Kidney epithelial cell (primary cell): ENCODE measurements around the gene ALDOA. TPM values are rescaled to one million over a fixed set of nuclear protein-coding genes. Genes with fewer than 3 reads are reported as not detected.

Experiments used
- DNase-seq: peaks from one replicate; pipeline ENCODE4 v3.0.0-alpha.2; 2010; ENCODE audit warnings: low read depth
- H3K27me3 ChIP-seq: 2 replicates; pipeline ENCODE4 v1.6.0; 2011; ENCODE audit warnings: low read length; ENCODE audit not compliant: control insufficient read depth, insufficient read depth
- H3K36me3 ChIP-seq: 2 replicates; pipeline ENCODE4 v1.5.1; 2011; ENCODE audit warnings: low read length; ENCODE audit not compliant: control insufficient read depth, insufficient read depth
- H3K4me3 ChIP-seq: 2 replicates; pipeline ENCODE4 v1.5.1; 2011; ENCODE audit warnings: low read depth, mild to moderate bottlenecking, control low read depth, low read length
- total RNA-seq: library from RNA; depleted of rRNA; stranded (reverse); fragments of >200 nt; gene quantifications from 2 replicates; pipeline ENCODE4 v1.2.3, GENCODE V29; 2015
- TF ChIP-seq, protein P1 (sequence below): IDR thresholded peaks from 2 replicates; pipeline ENCODE4 v1.5.1; 2011; ENCODE audit warnings: mild to moderate bottlenecking, moderate library complexity, low read length, control low read depth, inconsistent platforms; ENCODE audit not compliant: insufficient read depth, poor library complexity, severe bottlenecking

The ALDOA gene
- total RNA-seq, 1 donor from 2014 or later, result 826 TPM

DNA sequence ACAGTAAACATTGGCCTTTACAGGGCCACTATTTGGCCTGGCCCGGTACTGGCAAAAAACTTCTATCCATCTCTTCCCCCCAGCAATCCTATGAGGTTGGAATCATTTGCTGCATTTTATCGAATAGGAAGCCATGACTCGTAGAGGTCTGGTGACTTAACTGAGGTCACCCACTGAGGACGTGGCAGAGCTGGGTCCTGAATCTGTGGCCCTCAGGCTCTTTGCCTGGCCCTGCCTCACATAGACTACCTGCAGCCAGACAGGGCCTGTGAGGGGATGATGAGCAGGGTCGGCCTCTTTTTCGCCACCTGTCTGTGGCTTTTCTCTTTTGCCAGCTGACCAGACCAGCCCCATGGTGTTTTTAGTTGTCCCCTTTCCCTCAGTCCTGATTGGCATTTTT, 12.1 kb downstream of the ALDOA start:
- Histone ChIP-seq H3K4me3 (no peak overlapping the region), H3K27me3 (no peaks in the 10 kb centered on the region), H3K36me3 (peaks cover 7% of the 10 kb centered on the region)
- no peak for DNase-seq
- TF ChIP-seq, protein P1, sequence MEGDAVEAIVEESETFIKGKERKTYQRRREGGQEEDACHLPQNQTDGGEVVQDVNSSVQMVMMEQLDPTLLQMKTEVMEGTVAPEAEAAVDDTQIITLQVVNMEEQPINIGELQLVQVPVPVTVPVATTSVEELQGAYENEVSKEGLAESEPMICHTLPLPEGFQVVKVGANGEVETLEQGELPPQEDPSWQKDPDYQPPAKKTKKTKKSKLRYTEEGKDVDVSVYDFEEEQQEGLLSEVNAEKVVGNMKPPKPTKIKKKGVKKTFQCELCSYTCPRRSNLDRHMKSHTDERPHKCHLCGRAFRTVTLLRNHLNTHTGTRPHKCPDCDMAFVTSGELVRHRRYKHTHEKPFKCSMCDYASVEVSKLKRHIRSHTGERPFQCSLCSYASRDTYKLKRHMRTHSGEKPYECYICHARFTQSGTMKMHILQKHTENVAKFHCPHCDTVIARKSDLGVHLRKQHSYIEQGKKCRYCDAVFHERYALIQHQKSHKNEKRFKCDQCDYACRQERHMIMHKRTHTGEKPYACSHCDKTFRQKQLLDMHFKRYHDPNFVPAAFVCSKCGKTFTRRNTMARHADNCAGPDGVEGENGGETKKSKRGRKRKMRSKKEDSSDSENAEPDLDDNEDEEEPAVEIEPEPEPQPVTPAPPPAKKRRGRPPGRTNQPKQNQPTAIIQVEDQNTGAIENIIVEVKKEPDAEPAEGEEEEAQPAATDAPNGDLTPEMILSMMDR, result no peak

GRCh38 chr16:30078744-30079143, 13.2 kb downstream of the ALDOA start:
- H3K27me3 ChIP-seq, result no peaks in the 10 kb centered on the region
- no peak for DNase-seq
- TF ChIP-seq, protein P1, result no peak
- H3K4me3 ChIP-seq, result no peak overlapping the region
- peaks cover 7% of the 10 kb centered on the region for H3K36me3 ChIP-seq

DNA sequence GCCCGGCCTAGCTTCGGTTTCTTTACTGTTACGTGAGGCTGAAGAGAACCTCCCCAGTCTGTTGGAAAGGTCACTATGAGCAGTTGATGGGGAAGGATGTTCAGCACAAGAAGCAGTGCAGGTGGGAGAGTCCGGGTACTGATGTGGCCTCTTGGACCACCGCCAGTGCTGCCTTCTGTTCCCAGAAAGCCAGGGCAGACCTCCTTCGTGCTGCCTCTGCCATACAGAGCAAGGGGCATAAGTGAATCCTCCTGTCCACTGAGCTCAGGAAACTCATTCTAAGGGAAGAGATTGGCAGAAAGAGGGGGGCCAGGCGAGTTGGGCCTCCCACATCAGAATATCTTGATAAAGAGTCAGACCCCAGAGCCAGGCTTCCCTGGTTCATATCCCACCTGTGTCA, 13.9 kb downstream of the ALDOA start:
- H3K36me3 ChIP-seq, result peaks cover 7% of the 10 kb centered on the region
- no peak overlapping the region for H3K4me3 ChIP-seq
- DNase-seq, result no peak
- no peaks in the 10 kb centered on the region for H3K27me3 ChIP-seq
- TF ChIP-seq, protein P1, result no peak

- H3K36me3 ChIP-seq, result peaks cover 7% of the 10 kb centered on the region
Observed at GRCh38 chr16:30082545-30083090, 17.1 kb downstream of the ALDOA start.

DNA sequence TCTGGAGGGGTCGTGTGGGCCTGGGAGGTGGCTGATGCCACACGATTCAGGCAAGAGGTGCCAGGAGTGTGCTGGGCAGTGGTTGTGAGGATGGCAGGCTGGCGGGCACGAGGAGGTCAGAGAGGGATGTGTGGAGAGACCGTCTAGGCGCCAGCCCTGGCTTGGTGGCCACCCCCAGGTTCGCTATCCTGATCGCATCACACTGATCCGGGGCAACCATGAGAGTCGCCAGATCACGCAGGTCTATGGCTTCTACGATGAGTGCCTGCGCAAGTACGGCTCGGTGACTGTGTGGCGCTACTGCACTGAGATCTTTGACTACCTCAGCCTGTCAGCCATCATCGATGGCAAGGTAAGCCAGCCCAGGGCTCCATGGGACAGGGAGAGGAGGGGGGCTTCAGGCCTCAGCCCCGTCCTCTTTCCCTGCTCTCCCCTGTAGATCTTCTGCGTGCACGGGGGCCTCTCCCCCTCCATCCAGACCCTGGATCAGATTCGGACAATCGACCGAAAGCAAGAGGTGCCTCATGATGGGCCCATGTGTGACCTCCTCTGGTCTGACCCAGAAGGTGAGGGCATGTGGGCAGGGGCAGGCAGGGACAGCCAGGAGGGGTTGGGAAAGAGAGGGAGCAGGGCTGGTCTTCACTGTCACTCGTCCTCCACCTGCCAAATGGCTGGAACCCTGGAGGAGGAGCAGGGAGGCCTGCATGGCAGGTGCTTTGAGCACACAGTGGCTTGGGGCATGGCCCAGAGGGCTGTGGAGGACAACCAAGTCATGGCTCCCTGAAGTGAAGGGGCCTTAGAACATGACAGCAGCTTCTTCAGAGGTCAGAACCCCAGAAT, 17.9 kb downstream of the ALDOA start:
- Histone ChIP-seq H3K36me3 (peaks cover 6% of the 10 kb centered on the region), H3K4me3 (no peak overlapping the region), H3K27me3 (no peaks in the 10 kb centered on the region)
- TF ChIP-seq, protein P1, result no peak
- no peak for DNase-seq

More at GRCh38 chr16:30082545-30083090, 17.1 kb downstream of the ALDOA start:
- TF ChIP-seq, protein P1, result peak; percentile 17
- no peak for DNase-seq
- H3K27me3 ChIP-seq, result no peaks in the 10 kb centered on the region
- H3K4me3 ChIP-seq, result no peak overlapping the region
